ENCODE results near the gene RFFL.

GRCh38 chr17:35101725-35102124, 38.2 kb upstream of the RFFL start:
- TF ChIP-seq, protein P1, sequence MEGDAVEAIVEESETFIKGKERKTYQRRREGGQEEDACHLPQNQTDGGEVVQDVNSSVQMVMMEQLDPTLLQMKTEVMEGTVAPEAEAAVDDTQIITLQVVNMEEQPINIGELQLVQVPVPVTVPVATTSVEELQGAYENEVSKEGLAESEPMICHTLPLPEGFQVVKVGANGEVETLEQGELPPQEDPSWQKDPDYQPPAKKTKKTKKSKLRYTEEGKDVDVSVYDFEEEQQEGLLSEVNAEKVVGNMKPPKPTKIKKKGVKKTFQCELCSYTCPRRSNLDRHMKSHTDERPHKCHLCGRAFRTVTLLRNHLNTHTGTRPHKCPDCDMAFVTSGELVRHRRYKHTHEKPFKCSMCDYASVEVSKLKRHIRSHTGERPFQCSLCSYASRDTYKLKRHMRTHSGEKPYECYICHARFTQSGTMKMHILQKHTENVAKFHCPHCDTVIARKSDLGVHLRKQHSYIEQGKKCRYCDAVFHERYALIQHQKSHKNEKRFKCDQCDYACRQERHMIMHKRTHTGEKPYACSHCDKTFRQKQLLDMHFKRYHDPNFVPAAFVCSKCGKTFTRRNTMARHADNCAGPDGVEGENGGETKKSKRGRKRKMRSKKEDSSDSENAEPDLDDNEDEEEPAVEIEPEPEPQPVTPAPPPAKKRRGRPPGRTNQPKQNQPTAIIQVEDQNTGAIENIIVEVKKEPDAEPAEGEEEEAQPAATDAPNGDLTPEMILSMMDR (IDR thresholded peaks at IDR 0.05): no peak
- no peak for TF ChIP-seq EP300 (IDR thresholded peaks at IDR 0.05)
- TF ChIP-seq POLR2A (IDR thresholded peaks at IDR 0.05): no peak
